GM19025 (cell line): ENCODE measurements around the gene TOP1.
A peak's percentile ranks its signal among the peaks of the same experiment; 100 is the strongest.
"Not testable (repeated sequence)": the region's sequence is repeated elsewhere in the genome, so short reads cannot be mapped to it uniquely, and the experiment has no call there.

Experiments used
- ATAC-seq: cut with Tn5 transposase; IDR thresholded peaks from one replicate; pipeline ENCODE4 v1.9.1; 2021; ENCODE audit warnings: mild to moderate bottlenecking, low read depth, moderate library complexity; ENCODE audit not compliant: unreplicated experiment

The TOP1 gene

DNA sequence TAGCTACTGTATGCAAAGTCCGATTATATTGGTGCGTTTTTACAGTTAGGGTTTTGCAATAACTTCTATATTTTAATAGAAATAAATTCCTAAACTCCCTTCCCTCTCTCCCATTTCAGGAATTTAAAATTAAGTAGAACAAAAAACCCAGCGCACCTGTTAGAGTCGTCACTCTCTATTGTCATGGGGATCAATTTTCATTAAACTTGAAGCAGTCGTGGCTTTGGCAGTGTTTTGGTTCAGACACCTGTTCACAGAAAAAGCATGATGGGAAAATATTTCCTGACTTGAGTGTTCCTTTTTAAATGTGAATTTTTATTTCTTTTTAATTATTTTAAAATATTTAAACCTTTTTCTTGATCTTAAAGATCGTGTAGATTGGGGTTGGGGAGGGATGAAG, 95.0 kb downstream of the TOP1 start:
- no peak for ATAC-seq

DNA sequence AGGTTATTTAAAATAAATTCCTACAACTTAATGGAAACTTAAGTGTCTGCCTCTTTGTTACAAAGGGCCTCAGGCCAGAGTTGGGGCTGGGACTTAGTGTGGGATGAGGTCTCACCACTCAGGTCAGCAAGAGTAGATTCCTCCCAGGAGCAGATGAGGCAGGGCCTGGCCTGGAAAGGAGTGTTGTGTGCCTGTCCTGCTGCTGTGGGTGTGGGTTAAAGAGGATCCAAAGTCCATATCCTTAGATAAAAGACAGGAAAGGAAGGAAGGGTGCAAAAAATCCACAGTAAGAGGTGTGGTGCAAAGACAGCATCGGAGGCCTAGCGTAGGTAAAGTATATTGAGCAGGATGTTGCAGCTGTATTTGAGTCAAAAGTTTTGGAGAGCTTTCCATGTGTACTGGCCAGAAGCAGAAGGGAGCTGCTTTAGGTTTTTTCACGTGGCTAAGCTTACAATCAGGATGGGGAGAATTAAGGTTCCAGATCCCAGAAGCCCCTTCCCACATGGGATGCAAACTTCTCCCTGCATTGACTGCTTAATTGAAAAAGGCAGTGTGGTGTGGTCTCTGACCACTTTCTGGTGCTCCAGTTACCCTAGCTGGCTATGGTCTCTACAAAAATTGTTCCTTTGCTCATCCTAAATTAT, 96.0 kb downstream of the TOP1 start:
- ATAC-seq = no peak

DNA sequence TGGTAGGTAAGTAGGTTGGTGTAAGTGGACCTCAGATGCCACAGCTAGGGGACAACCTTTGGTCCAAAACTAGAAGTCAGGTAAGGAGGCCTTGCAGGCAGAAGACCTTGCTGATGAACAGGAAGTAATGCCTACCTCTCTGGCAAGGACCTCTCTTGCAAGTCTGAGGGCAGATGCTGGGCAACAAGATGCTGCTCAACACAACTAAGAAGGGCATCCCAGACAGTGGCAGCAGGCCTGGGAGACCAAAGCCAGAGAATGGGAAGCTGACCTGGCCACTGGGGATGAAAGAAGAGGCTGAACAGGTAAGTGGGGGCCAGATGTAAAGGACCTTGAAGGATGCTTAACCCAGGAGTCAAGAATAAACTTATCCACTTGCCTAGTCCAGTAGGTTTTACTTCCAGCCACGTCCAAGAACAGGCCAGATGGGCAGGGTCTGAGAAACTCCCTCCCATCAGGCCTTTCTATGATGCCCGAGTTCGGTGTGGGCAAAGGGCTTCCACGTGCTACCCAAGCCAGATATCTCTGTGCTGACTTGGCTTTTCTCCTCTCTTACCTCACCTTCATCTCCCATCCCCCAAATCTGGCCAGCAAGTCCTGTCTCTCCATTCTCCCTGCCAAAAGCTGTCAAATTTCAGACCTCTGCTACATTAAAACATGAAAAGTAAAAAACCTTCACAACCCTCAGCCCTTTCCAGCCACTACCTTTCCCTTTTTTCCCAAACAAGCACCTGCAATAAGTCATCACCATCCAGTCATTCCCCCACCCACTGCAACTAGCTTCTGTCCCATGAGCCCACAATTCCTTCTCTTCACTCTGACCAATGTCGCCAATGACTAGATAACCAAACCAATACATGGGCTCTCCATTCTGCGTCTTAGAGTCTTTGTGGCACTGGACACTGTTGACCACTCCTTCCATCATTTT, 97.2 kb downstream of the TOP1 start:
- no peak for ATAC-seq

DNA sequence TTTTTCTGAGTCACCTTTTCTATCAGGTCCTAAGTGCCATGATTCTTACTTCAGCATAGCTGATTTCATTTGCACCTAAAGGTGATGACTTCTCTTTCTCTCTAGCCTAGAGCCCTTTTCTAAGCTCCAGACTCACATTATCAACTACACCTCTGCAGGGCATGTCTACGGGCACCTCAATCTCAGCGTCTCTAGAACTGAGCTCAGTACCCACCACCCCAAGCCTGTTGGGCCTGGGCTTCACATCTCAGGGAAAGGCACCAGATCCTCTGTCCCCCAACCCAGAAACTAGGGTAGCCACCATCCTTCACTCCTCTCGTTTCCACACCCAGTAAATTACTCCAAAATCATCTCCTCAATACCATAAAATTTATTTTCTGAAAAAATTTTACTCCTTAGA, 98.1 kb downstream of the TOP1 start:
- ATAC-seq = no peak

DNA sequence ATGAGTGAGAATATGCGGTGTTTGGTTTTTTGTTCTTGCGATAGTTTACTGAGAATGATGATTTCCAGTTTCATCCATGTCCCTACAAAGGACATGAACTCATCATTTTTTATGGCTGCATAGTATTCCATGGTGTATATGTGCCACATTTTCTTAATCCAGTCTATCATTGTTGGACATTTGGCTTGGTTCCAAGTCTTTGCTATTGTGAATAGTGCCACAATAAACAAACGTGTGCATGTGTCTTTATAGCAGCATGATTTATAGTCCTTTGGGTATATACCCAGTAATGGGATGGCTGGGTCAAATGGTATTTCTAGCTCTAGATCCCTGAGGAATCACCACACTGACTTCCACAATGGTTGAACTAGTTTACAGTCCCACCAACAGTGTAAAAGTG, 99.7 kb downstream of the TOP1 start:
- ATAC-seq = not testable (repeated sequence)

DNA sequence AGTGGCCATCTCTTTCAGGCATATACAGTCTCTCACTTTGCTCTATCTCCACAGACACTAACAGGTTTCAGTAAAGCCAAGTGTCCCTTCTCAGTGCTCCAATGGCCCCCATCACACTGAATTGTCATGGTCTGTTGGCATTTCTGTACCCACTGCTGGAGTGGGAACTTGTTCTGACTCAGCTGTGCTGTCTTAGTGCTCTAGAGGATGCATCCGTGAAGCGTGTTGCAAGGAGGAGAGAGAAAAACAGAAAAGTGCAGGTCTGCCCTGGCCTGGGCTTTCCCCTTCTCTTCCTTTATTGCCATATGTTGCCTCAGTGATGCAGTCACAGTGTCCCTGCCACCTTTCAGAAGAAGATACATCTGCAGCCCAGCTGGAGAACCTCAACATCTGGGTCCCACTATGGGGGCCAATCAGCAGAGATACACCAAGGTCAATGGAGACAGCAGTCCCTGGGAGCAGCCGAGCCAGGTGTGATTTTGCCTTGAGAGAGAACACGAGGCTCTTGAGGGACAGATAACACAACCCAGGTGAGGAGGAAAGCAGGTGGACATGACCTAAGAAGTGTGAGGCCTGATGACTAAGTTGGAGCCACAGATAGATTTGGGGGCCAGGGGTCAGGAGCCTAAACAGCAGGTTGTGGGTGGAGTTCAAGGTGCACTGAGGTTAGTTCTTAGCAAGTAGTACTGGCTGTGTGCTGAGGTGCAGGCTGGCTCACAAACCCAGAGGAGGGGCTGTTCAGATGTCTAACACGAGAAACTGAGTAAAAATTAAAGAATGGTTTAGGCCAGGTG, 103.2 kb downstream of the TOP1 start:
- no peak for ATAC-seq

DNA sequence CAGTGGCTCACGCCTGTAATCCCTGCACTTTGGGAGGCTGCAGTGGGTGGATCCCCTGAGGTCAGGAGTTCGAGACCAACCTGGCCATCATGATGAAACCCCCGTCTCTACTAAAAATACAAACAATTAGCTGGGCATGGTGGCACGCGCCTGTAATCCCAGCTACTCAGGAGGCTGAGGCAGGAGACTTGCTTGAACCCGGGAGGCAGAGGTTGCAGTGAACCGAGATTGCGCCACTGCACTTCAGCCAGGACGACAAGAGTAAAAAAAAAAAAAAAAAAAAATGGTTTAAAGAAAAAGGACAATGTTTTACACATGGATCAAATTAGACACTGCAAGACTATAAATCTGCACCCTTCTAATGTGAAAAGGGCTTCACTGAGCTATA, 103.8 kb downstream of the TOP1 start:
- ATAC-seq = not testable (repeated sequence)

DNA sequence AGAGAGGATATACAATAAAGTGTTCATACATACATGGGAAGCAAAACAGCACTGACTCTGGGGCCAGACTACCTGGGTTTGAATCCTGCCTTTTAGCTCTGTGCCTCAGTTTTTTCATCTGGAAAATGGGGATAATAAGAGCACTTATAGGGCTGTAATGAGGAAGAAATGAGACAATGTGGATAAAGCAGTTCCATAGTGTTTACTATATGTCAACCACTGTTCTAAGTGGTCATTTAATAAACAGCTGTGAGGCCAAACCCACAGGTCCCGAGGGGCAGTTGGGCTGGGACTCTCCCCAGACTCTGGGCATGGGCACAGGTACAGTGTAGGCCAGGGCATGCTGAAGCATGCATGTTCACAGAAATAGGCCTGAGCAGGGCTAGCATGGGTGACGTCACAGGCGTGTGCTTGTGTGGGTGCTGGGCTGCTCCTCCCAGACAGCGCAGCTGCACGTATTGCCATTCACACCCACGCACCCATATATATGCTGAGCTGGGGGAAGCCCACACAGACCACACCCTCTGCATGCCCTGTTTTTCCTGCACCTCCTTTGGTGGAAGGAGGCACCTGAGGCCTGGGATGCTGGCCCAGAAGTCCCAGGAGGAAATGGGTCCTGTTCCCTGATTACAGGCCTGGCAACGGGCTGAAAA, 105.2 kb downstream of the TOP1 start:
- ATAC-seq = peak; percentile 51

DNA sequence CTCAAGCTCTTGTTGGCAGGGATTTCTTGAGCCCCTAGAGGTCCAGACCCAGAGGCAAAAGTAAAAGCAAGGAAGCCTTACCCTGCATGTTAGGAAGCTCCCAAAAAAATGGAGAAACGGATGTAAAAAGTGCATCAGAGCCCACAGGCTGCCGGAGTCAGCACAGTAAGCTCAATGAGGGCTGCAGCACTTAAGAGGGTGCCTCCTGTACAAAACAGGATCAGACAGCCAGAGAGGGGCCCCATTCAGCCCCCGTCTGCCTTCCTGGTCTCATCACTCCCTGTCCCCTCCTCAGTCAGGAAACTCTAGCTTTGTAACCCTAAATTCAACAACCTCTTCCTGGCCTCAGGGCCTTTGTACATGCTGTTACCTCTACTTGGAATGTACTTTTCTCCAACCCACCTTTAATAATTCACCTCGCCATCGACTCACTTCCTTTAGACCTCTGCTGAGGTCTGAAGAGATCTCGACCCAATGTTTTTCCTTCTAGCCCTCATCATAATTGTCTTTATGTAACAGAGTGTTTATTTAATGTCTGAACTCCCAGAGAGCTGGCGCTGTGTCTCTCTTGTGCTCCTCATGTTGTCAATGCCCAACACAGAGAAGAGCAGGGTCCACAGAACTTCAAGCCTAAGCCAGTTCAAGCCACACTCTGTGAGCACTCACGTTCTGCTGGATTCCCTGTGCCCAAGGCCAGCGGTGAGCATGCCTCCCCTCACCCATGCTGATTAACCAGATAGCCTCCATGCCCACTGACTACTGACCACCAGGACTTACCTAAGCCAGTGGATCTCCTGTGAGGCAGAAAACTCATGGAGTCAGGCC, 106.0 kb downstream of the TOP1 start:
- no peak for ATAC-seq

DNA sequence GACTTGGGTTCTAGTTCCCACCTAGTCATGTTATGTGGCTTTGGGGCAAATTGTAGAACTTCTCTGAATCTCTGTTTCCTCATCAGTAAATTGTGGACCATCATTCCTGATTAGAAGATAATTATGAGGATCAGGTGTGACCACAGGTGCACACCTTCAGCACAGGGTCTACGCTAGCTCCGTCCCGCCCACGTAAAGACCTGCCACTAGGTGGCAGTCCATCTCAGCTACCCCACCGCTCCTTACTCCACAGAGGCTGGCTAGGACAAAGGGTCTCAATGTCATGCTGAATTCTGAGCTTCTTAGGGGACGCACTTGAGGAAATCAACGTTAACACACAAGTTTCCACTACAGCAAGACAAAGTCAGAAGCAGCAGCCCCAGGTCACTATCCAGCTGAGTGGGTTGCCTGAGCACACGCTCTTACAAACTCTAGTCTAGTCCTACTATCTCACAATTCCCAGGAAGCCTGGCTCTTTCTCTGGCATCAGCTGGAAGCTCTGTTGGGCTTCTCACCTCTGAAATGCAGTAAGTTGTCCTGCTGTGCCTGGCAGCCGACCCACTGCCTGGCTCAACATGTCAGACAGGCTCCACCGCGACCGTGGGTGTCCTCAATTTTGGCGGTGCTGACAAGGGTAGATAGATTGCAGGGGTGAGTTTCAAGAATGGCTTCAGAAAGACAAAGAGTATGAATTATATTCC, 106.7 kb downstream of the TOP1 start:
- no peak for ATAC-seq

DNA sequence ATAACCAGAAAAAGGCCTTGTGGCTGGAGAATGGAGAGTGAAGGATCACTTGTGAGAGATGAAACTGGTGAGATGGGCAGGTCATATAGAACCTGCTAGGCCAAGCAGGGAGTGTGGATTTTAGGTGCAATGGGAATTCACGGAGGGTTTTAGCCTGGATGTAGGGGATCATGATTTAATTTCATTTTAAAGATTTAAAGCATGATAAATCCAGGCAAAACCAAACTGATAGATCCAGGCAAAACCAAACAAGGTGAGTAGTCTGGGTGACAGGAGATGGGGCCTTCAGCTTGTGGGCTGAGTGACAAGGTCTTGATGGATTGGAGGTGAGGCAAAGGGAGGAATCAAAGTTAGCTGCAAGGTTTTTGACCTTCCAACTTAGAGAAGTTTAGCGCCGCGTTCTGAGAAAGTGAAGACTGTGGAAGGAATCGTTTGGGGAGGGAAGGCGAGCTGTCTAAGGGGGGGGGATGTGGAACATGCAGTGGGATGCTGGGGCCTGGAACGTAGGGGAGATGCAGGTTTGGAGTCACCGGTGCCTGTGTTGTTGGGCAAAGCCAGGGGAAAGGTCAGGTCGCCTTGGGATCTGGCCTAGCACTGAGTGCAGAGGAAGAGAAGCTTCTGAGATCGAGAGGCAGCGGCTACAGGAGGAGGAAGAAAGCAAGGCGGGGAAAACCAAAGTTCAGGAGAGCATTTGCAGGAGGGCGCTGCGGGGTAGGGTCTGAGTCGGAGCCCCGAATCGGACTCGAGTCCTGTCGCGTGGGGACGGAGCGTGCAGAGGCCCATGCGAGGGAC, 107.5 kb downstream of the TOP1 start:
- no peak for ATAC-seq

DNA sequence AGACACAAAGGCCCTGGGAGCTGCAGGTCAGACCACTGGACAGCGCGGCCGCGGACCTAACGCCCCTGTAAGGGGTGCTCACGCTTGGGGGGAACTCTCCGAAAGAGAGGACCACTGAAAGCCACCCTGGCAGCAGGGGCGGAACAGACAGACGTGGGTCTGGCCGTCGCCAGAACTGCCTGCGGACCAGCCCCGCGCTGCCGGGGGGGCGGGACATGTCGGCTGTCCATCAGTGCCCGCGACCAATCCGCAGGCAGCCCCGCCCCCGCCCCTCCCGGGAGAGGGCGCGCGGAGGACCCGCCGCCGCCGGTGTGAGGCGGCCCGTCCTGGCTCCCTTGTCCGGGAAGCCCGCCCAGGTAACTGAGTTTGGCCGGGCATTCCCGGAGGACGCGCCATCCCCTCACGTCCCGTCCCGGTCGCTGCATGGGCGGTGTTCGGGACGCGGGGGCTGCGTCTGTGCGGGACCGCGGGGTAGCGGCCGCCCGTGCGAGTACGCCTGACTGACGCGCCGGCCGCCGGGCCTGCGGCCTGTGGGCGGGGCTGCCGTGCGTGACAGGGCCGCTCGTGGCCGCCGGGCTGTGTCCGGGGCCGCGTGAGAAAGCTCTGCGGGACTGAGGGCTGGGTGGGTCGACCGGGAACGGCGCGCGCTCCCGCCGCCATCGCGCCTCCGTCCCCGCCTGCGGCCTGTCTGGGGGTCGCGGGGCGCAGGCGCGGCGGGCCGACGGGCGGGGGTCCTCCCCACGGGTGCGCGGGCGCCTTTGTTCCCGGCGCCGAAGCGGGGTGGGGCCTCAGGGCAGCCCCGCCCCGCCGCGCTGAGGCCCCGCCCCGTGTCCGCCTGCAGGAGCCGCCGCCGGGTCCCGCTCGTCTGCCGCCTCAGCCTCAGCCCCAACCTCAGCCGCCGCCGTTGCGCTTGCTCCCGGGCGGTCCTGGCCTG, 108.3 kb downstream of the TOP1 start, which contains the start of gene PLCG1:
Gene PLCG1, plus strand, starts transcription at position 864 of the 934 bp plus-strand sequence. CDS start 99 bp downstream, outside the sequence.
- peak; percentile 51 for ATAC-seq

DNA sequence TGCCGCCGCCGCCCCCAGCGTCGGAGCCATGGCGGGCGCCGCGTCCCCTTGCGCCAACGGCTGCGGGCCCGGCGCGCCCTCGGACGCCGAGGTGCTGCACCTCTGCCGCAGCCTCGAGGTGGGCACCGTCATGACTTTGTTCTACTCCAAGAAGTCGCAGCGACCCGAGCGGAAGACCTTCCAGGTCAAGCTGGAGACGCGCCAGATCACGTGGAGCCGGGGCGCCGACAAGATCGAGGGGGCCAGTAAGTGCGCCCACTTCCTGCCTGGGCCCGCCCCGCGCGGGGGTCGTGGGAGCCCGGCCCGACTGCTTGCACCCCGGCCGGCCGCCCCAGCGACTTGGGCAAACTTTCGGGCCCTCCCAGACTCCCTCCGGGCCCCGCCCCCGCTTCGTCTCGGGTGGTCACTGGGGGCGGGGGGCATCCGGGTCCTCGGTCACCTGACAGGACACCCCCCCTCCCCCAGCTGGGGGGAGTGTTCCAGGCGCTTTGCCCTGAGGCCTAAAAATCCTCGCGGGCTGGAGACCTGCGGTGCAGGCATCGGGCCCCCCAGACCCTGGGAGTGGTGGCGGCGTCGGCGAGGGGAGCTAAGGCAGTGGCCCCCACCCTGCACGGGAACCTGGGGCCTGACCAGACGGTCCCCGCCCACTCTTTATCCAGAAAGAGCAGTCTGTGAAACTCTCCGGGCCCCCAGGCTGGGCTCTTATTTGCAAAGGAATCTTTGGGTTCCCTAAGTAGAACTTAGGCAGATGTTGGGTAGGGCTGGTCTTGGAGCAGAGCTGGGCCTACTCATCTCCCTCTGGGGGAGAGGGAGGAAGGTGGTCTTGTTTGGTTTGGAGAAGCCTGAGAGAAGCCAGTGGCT, 109.2 kb downstream of the TOP1 start:
- peak; percentile 13 for ATAC-seq

DNA sequence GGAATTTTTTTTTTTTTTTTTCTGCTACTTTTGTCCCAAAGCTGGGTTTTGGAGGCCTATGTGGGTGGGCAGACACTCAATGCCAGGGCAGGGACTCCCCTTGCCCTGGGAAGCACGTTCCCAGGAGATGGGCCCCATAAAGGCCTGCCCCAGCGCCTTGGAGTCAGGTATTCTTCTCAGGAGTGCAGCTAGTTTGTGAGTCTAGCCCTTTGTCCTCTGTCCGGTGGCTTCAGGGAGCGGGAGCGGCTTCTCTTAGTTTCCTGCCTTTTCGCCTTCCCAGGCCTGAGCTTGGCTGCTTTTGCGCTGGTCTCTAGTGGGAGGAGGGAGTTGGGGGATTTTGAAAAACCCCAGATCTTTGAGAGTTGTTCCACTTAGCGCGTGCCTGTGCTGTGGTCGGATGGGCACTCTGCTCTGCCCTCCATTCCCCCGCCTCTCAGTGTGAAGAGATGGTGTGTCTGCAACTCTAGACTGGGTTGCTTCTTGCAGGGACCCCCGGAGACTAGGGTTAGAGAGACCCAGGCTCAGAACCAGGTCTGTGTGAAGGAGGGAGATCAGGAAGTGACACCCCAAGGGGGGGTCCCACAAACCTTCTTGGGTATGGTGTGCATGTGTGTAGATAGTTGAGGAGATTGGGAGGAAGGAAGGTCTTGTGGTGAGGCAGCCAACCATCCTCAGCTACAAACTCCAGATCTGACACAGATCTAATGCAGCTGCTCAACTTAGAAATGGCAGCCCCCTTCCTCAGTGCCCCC, 110.0 kb downstream of the TOP1 start:
- no peak for ATAC-seq

DNA sequence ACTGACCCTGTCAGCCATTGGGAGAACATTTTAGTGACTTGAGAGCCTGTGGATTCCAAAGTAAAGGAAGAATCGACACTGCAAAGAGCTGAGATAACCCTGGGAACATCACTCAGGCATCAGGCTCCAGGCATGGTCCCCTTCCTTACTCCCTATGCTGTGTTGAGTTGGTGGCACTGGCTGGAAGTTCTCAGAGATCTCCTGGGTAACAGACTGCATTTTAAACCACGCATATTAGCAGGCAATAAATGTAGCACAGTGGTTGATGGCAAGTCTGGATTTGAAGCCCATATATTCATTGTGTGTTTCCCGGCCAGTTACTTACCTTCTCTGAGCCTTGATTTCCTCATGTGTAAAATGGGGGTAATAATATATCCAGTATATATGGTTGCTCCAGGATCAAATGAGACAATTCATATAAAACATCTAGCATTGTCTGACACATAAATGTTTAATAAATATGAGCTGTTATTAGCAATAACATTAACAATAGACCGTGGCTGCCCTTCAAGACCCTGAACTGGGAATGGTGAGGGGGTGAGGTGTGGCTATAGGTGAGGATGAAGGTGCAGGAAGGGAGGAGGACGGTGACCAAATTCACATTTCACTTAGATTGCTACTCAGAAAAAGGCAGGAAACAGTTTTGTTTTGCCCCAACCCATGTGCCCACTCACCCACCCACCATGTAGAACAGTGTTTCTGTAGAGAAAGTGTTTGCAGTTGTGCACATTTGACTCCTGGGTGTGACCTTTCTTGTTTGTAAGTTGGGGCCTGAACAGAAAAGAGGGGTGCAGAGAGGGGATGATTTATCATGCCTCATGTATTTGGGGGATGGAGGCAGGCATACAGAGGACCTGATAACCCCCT, 110.8 kb downstream of the TOP1 start:
- ATAC-seq = no peak
